HTR-8/SVneo (cell line): ENCODE results near the gene SFT2D1.

Source experiments
- DNase-seq: peaks from one replicate; pipeline ENCODE4 v3.0.0; 2011; ENCODE audit warnings: low spot score, mixed read lengths; ENCODE audit not compliant: insufficient read length
- FAIRE-seq: peaks from 2 replicates; lab custom pipeline; 2011; peaks lifted over from hg19 to GRCh38; lab: Jason Lieb, UNC

SFT2D1 gene

DNA sequence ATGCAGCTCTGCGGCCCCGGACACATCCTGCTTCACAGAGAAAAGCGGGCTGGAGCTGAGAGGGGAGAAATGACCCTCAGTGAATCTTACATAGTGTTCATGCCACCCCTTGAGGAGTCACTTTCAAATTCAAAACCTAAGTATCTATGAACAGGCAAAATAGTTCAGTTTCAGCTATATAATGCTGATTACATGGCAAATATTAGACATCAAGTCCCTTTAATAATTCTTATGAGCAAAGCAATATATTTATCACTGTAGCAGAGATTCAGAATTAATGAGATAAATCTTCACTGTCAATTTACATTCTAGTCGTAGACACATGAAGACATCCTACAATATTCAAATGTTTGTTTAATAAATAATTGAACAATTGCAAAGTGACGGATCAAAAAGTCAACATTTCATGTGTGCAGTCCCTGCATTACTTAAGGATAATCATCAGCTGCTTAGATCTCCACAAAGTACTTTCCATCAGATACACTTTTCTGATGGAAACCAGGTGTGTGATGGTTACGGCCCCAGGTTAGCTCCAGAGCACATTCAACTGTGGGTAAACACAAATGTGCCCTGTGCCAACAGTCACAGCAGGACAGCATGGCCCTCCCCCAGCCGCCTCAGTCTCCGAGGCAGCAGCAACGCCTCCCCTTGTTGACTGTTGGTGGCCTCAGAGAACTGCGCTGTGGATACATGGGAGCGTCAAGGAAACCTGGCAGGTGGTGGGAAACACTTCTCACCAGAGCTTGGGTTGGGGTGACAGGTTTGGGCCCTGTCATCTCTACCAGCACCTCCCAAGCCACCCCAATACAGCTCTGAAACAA, 33.4 kb downstream of the SFT2D1 start:
- FAIRE-seq (no peak), DNase-seq (no peak)

DNA sequence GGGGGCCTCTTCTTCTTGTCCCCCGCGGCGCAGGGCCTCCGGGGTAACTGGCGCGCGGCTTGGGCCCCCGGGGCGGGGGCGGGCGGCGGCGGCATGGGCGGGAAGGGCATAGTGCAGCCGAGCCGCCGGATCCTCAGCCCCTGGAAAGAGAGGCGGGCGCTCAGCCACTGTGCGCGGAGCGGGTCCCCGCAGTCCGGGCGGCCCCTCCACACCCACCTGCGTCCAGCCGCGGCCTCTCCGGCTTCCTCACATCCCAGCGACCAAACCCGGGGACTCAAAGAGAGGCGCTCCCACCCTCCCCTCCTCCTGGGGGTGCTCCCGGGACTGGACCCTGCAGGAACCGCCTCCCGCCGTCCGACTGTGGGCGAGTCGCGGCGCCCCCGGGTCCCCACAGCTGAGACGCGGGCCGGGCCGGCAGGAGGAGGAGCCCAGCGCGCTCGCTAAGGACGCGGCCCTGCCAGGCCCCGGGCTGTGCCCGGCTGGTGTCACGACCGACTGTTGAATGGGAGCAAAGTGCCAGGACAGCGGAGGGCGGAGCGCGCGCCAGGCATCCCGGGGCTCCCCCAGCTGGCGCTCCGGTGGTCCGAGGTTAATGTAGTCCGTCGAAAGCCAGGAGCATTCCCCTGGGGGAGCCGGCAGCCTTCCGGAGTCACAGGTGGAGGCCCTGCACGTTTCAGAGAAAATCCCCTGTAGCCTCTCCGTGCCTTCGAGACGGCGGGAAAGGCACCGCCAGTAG, 34.1 kb downstream of the SFT2D1 start, which contains the start of gene PRR18:
Gene PRR18, minus strand, starts transcription at position 360 of the 736 bp plus-strand sequence. Its CDS starts 250 bp downstream, at position 110.
- DNase-seq (no peak), FAIRE-seq (no peak)

DNA sequence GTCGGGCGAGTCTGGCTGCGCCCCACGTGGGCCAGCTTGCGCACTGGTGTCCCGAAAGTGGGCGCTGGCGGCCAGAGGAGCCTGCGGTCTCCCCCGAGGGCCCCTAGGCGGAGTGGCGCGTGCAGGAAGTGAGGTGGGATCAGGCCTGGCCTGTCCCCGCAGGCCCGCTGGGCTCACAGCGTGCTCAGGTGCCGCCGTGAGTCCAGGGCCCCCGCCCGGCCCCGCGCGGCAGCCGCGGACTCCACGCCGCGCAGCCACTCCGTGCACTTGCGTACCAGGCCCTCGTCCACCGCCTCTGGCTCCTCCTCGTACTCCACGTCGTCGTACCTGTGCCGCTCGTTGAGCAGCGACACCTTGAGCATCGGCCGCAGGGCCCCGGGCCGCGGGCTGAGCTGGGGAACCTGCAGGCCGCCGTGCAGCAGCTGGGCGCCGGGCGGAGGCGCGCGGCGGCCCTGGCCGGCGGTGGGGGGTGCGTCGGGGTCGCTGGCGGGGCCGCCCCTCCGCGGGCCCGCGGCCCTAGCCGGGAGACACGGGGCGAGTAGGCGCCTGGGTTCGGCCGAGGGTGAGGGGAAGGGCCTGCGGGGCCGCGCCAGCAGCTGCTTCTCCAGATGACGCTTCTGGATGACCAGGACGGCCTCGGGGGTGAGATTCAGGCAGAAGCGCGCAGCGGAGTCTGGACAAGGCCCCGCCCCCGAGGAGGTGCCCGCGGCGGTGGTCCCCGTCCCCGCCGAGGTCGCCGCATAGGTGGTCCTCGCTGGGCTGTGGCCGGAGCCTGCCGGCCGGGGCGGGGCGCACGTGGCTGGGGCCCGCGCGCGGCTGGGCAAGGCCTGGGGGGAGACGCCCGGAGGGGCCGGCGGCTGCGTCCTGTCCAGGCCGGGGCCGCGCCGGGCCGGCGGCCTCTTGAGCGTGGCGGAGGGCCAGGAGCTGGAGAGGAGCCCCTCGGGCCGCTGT, 35.0 kb downstream of the SFT2D1 start:
- DNase-seq (no peak), FAIRE-seq (no peak)

DNA sequence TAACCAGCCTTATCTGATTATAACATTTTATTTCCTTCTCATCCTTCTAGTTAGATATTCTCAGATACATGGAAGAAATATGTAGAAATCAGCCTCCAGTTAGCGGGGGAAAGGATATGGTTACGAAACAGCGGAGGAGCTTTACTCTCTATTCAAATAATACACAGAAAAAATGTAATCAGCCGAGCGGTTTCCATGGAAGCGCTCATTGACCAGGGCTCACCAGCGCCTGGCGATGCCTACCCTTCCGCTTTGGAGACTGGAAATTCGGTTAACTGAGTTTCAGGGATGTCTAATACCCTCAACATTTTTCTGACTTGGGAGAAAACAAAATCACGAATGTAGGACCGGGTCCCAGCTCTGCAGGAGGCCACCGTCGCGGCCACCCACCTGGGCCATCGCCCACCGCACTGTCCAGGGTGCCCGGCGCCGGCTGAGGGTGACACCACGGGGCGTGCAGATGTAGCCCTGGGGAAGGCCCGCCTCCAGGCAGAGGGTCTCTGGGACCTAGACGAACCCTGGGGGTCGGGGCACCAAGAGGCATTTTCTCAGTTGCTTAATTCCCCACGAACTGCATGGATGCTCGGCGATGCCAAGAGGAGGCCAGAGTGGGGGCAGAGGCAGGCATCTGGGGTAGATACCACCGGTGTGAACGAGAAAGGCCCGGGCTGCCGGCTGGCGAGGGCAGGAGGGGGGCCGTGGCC, 35.8 kb downstream of the SFT2D1 start:
- no peak for DNase-seq
- FAIRE-seq: no peak

DNA sequence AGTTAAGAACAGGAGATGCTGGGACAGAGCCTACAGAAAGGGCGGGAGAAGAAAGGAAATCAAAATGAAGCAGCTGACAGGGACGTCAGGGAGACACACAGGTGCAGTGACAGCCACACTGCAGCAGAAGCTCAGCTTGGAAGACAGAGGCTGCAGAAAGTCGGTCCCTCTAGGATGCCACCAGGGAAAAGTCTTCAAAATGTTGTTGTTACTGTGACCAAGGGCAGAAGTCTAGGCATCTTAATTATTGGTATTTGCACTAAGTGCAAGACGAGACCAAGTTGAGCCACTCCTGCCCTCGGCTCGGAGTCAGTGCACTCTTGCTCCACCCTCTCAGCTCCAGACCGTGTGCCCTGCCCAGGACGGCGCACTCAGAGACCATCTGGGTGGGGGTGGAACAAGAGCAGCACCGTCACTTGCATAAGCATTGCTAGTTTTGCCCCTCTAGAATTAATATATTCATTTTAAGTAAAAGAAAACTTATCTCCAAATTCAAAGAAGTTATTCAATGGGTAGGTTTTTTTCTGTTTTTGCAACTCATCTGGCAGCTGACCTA, 36.7 kb downstream of the SFT2D1 start:
- DNase-seq (no peak), FAIRE-seq (no peak)

DNA sequence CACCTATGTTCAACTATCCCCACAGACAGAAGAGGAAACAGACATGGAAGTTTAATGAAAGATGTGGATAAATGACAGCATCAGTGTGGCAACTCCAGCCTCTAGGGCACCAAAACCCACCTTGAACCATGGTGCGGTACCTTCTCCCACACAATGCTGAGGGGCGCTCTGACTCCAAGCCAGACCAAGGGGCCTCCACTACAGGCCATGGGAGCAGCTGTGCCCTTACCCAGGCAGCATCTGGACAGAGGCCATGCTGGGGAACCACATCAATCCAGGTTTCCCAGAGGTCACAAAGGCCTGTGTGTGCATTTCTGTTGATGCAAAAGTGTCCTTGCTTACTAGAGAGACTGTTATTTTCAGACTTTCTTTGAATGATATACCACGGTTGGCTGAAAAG, 38.2 kb downstream of the SFT2D1 start:
- FAIRE-seq (no peak), DNase-seq (no peak)

DNA sequence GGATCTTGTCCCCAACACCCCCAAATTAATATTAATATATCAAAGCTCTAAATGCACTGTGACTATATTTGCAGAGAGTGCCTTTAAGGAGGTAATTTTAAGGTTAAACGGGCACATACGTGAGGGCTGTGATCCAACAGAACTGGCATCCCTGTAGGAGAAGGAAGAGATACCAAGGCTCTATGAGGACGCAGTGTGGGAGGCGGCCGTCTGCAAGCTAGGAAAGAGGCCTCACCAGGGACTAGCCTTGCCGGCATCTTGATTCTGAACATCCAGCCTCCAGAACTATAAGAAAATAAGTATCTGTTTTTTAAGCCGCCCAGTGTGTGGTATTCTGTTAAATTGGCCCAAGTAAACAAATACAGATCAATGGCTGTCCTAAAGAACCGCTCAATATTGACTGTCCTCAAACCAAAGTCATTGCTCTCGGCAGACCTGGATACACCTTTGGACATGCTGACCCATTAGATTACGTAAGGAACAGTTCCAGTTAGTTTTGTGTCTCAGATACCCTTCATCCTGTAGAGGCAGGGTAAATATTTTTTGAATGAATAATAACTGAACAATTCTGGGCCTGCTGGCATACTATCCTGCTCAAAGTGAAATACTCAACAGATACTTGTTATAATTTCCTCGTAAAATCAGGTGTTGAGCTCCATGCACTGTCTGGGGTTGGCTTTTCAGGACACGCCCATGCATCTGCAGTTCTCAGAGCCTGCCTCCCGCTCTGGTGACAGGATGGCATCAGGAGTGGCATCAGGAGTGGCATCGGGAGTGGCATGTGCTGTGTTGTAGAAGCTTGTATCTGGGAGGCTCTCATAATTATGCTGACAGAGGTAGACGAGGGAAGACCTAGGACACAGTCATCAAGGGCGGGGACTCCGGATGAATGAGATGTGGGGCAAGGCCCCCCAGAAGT, 40.5 kb downstream of the SFT2D1 start:
- no peak for DNase-seq
- FAIRE-seq: no peak

DNA sequence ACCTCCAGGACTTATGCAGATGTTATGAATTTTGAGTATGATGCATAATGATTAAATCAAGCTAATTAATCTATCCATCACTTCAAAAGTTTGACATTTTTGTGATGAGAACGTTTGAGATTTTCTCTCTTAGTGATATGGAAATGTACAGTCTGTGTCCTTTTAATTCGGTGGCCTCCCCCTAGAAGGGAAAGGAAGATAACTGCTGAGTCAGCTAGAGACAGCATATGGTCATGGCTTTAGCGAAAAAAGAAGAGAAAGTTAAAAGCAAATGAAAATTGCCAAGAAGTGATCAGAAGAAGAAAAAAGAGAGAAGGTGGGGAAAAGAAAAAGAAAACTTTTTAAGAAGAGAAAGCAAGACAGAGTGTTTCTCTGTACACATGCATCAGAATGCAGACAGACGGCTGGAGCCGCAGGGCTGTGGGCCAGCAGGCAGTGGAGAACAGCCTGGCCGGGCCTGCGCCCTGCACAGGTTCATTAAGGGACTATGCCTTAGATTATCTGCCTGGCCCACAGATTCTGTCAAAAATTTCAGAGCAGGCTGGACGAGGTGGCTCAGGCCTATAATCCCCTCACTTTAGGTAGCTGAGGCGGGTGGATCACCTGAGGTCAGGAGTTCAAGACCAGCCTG, 41.9 kb downstream of the SFT2D1 start:
- FAIRE-seq (no peak), DNase-seq (no peak)

DNA sequence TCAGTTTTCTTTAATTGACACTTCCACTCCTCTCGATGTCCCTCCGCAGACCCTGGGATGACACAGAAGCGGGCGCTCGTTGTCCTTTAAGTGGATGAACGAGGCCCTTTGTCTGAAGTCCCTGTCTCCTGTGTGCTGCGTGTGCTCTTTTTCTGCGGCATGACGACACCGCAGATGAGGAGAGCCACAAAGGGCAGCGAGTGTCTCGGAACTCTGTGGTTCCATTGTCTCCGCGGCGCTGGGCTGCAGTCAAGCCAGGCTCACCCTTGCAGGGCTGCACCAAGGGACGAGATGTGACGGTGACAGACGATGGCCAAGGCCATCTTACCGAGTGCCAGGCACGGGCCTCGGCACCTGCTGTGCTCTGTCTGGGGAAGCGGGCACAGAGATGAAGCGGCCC, 44.7 kb downstream of the SFT2D1 start:
- no peak for FAIRE-seq
- no peak for DNase-seq

GRCh38 chr6:166296035-166296883, 46.1 kb downstream of the SFT2D1 start:
- FAIRE-seq (no peak), DNase-seq (no peak)

DNA sequence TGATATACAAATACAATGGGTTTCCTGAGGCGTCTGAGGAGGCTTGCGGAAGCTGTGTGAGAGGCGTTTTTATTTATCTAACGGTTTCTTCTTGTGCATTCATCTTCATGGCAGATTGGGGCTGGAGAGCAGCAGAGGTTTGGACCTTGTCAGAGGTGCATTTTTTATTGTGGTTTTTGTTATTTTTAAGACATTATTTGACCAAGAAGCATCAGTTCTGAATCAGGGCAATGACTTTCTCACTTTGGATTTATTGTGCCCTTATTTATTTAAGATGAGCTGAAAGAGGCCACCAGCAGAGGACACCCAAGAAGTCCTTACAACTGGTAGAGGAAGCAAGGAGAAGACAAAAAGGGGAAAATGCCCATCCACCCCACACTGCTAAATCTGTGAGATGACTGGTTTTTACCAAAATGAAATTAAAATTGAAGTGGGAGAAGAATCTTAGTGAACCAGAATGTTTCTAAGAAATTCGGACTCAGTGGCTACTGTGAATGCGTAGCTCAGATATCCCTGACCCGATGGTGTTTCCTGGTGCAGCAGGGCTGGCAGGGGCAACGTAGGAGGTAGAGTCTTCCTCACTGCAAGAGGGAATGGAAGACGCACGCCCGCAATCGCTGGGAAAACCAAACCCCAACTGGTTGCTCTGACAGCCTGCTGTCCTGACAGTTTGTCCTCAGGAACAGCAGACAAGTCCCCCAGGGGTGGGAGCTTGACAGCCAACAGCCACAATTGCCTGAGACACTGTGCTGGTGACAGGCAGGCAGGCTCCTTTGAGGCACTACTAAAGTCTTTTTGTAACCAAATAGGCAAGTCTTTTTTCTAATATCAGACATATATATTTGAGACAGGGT, 48.4 kb downstream of the SFT2D1 start:
- DNase-seq: no peak
- no peak for FAIRE-seq

DNA sequence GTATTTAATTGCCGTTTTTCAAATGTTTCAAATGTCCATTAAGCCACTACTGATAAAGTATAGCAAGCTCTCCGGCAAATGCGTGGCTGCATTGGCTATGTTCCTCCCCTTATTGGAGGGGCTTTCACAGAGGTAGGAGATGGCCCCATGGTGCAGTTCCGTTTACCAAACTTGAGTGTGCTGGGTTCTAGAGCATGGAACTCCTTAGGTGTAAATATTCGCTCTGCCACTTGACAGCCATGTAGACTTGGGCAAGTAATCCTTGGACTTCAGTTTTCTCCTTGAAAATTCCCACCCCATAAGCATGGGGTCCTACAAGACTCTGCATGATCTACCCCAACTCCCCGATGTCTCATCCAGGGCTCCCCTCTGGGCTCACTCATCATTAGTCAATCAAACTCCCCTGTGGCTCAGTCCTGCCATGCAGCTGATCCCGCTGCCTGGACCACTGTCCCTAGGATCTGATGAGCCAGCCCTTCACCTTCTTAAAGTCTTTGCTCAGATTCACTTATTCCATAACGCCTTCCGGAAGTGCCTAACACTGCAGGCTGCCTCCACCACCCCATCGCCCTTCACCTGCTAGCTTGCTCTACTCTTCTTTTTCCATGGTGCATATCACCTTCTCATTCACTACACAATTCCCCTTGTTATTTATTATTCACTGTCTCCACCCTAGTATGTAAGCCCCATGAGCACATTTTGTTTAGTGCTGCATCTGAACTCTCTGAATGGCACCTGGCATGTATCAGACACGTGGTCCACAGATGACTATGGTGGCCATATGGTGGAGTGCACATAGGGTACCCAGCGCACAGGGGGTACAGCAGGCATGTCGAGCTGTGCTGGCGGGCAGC, 52.9 kb downstream of the SFT2D1 start:
- FAIRE-seq: no peak
- no peak for DNase-seq

DNA sequence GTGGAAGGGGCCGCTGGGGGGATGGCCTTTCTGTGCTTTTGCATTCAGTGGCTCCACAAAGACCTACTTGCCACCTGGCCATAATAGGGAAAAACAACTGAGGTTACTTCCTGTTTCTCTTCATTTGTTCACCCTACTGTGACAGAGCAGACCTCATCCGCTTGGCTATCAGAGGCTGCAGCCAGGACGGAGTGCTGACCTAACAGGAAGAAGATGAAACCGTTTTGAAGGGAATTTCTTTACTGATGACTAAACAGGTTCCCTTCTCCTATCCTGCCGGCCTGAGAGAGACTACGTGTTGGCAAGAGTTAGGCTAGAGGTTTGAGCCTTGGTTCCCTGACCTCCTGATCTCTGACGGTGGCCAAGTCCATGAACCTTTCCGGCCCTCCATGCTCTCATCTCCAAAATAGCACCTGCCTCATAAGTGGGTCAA, 55.5 kb downstream of the SFT2D1 start:
- DNase-seq (no peak), FAIRE-seq (no peak)

DNA sequence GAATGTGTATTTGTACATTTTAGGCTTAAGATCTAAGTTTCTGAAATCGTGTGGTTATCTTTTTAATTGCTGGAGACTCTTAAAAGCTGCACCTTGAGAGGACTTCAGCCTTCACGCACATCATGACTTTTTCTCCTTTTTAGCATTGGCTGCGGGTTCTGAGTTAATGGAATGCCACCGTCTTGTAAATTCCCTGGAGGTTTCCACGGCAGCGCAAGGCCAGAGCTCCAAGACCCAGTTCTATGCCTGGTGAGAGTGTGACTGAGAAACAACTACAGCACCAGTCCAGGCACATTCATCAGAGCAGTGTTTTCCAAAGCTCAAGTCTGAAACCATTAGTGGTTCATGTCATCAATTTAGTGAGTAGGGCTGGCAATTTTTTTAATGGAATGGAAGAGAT, 57.1 kb downstream of the SFT2D1 start:
- no peak for DNase-seq
- FAIRE-seq: no peak

GRCh38 chr6:166284640-166285039, 57.7 kb downstream of the SFT2D1 start:
- DNase-seq: no peak
- no peak for FAIRE-seq
